GM23338 (cell line): ENCODE results near the gene FDXR. TPM values are rescaled to one million over a fixed set of nuclear protein-coding genes. Genes with fewer than 3 reads are reported as not detected.

Experiments
- ATAC-seq: fragments of 200-7000 bp; cut with Tn5 transposase; 3 replicates; pipeline ENCODE4 v1.9.1; 2020
- DNase-seq: peaks from one replicate; pipeline ENCODE4 v3.0.0-alpha.2; 2015; ENCODE audit warnings: low spot score
- H2AFZ ChIP-seq: fragments of 200-600 bp; sonication (generic); 2 replicates; pipeline ENCODE4 v1.8.0; 2016; ENCODE audit warnings: antibody characterized with exemption, mild to moderate bottlenecking, moderate library complexity
- H3F3A ChIP-seq: fragments of 200-600 bp; sonication (generic); replicated peaks from 2 replicates; pipeline ENCODE4 v1.8.0; 2017; ENCODE audit warnings: antibody characterized with exemption, mixed run types, low read depth
- H3K27ac ChIP-seq: fragments of 200-600 bp; sonication (generic); 2 replicates; pipeline ENCODE4 v1.6.1; 2016; ENCODE audit warnings: low read depth
- H3K27me3 ChIP-seq: fragments of 200-600 bp; sonication (generic); 2 replicates; pipeline ENCODE4 v1.8.0; 2016; ENCODE audit warnings: mild to moderate bottlenecking, mixed run types, moderate library complexity; ENCODE audit not compliant: insufficient read depth
- H3K36me3 ChIP-seq: fragments of 200-600 bp; sonication (generic); 2 replicates; pipeline ENCODE4 v1.8.0; 2016; ENCODE audit warnings: mild to moderate bottlenecking; ENCODE audit not compliant: insufficient read depth
- H3K4me1 ChIP-seq: fragments of 200-600 bp; sonication (generic); 2 replicates; pipeline ENCODE4 v1.8.0; 2016; ENCODE audit warnings: mild to moderate bottlenecking, moderate library complexity; ENCODE audit not compliant: insufficient read depth
- H3K4me2 ChIP-seq: fragments of 200-600 bp; sonication (generic); 2 replicates; pipeline ENCODE4 v1.7.1; 2017; ENCODE audit warnings: mixed run types
- H3K4me3 ChIP-seq: fragments of 200-600 bp; sonication (generic); 2 replicates; pipeline ENCODE4 v1.6.1; 2016; ENCODE audit warnings: mixed run types
- H3K79me2 ChIP-seq: fragments of 200-600 bp; sonication (generic); replicated peaks from 2 replicates; pipeline ENCODE4 v1.8.0; 2017; ENCODE audit warnings: mild to moderate bottlenecking; ENCODE audit not compliant: insufficient read depth
- H3K9me2 ChIP-seq: fragments of 200-600 bp; sonication (generic); 2 replicates; pipeline ENCODE4 v1.8.0; 2017; ENCODE audit not compliant: insufficient read depth
- H4K20me1 ChIP-seq: fragments of 200-600 bp; sonication (generic); replicated peaks from 2 replicates; pipeline ENCODE4 v1.8.0; 2017; ENCODE audit warnings: mild to moderate bottlenecking; ENCODE audit not compliant: insufficient read depth
- H3K27ac Mint-ChIP-seq: 2 replicates; pipeline ENCODE4 v1.8.0; 2020; ENCODE audit warnings: inconsistent platforms, mild to moderate bottlenecking, moderate library complexity, mixed read lengths
- H3K27me3 Mint-ChIP-seq: 3 replicates; pipeline ENCODE4 v1.8.0; 2022; ENCODE audit warnings: low read depth, mild to moderate bottlenecking, moderate library complexity, mixed read lengths, inconsistent platforms; ENCODE audit not compliant: insufficient read depth, poor library complexity
- H3K36me3 Mint-ChIP-seq: 3 replicates; pipeline ENCODE4 v1.8.0; 2021; ENCODE audit warnings: low read depth, mild to moderate bottlenecking, inconsistent platforms, moderate library complexity, mixed read lengths
- H3K4me1 Mint-ChIP-seq: 3 replicates; pipeline ENCODE4 v1.8.0; 2020; ENCODE audit warnings: mild to moderate bottlenecking, inconsistent platforms, mixed read lengths
- H3K4me3 Mint-ChIP-seq: 3 replicates; pipeline ENCODE4 v1.8.0; 2021; ENCODE audit warnings: moderate library complexity, mild to moderate bottlenecking, inconsistent platforms, mixed read lengths
- H3K9me3 Mint-ChIP-seq: 3 replicates; pipeline ENCODE4 v1.8.0; 2020; ENCODE audit warnings: moderate library complexity, mild to moderate bottlenecking, inconsistent platforms, mixed read lengths
- CREB1 ChIP-seq: fragments of 250-450 bp; sonication (Bioruptor Pico); IDR thresholded peaks from 2 replicates; pipeline ENCODE4 v1.5.0; 2020; ENCODE audit warnings: low read depth, mild to moderate bottlenecking, moderate library complexity
- EZH2 ChIP-seq: fragments of 200-600 bp; sonication (generic); IDR thresholded peaks from one replicate; pipeline ENCODE4 v1.8.0; 2017; ENCODE audit warnings: antibody characterized with exemption, mild to moderate bottlenecking, low read depth; ENCODE audit not compliant: unreplicated experiment
- EZH2phosphoT487 ChIP-seq: fragments of 200-600 bp; sonication (generic); IDR thresholded peaks from one replicate; pipeline ENCODE4 v1.8.1; 2018; ENCODE audit warnings: antibody characterized with exemption; ENCODE audit not compliant: unreplicated experiment
- JUNB ChIP-seq: IDR thresholded peaks from one replicate; pipeline ENCODE4 v1.6.1; 2016; ENCODE audit warnings: antibody characterized with exemption; ENCODE audit not compliant: unreplicated experiment
- NANOG ChIP-seq: IDR thresholded peaks from 2 replicates; pipeline ENCODE4 v1.6.1; 2016; ENCODE audit warnings: antibody characterized with exemption, borderline replicate concordance
- REST ChIP-seq: IDR thresholded peaks from one replicate; pipeline ENCODE4 v1.6.1; 2018; ENCODE audit warnings: antibody characterized with exemption; ENCODE audit not compliant: unreplicated experiment
- STAT1 ChIP-seq: IDR thresholded peaks from one replicate; pipeline ENCODE4 v1.6.1; 2016; ENCODE audit warnings: antibody characterized with exemption; ENCODE audit not compliant: unreplicated experiment
- ZNF114 ChIP-seq: fragments of 250-450 bp; sonication (Bioruptor Pico); IDR thresholded peaks from 2 replicates; pipeline ENCODE4 v1.5.0; 2020; ENCODE audit warnings: mild to moderate bottlenecking, moderate library complexity
- ZNF331 ChIP-seq: fragments of 250-450 bp; sonication (Bioruptor Pico); IDR thresholded peaks from 2 replicates; pipeline ENCODE4 v1.5.0; 2020; ENCODE audit warnings: low read depth, mild to moderate bottlenecking, moderate library complexity
- polyA plus RNA-seq: library from polyadenylated mRNA; unstranded; fragments of >200 nt; fragmentation: Nextera tagmentation; extraction: Ambion mirVana; gene quantifications from 2 replicates; pipeline ENCODE4 v1.2.1, GENCODE V29; 2016
- total RNA-seq: library from RNA; depleted of rRNA; stranded (reverse); fragments of >200 nt; shearing (Covaris generic); gene quantifications from 2 replicates; pipeline ENCODE4 v1.2.3, GENCODE V29; 2014
- TF ChIP-seq, protein P1 (sequence below), 2 experiments: fragments of 200-600 bp in 1 of 2; sonication (generic) in 1 of 2; conservative IDR thresholded peaks; 2 replicates each; pipeline versions ENCODE4 v1.5.1 to v1.6.1; 2016 to 2017; ENCODE audit warnings: antibody characterized with exemption in 2 of 2, low read depth in 2 of 2, mild to moderate bottlenecking in 2 of 2, moderate library complexity in 1 of 2
- TF ChIP-seq, protein P2 (sequence below): IDR thresholded peaks from 2 replicates; pipeline ENCODE4 v1.6.1; 2016; ENCODE audit warnings: antibody characterized with exemption

Gene FDXR
- total and polyA plus RNA-seq, 2 experiments from 2014 or later: 21.7 to 33.1 TPM

GRCh38 chr17:74874615-74875037, 1.8 kb upstream of the FDXR start:
- Histone ChIP-seq H4K20me1 (0 out of 2 replicates have a peak, but pooled peaks cover 3% of the 10 kb centered on the region), H3K27ac (no peak overlapping the region), H2AFZ (no peak overlapping the region), H3K4me2 (no peak overlapping the region), H3K27me3 (0 out of 2 replicates have a peak, but pooled peaks cover 7% of the 10 kb centered on the region), H3K4me1 (peaks cover 9% of the 10 kb centered on the region; the same call in 1 of the 2 replicates), H3K4me3 (no peak overlapping the region), H3K36me3 (no peaks in the 10 kb centered on the region), H3F3A (0 out of 2 replicates have a peak, but pooled peaks cover 4% of the 10 kb centered on the region), H3K9me2 (no peaks in the 10 kb centered on the region), H3K79me2 (no peaks in the 10 kb centered on the region)
- H3K27me3 Mint-ChIP-seq: peaks cover 12% of the 10 kb centered on the region
- DNase-seq (no peak), ATAC-seq (no peak)
- peaks cover 24% of the 10 kb centered on the region for H3K4me1 Mint-ChIP-seq
- no peak for TF ChIP-seq CREB1 (CRISPR knock-in tag)
- no peak for TF ChIP-seq ZNF331 (CRISPR knock-in tag)
- TF ChIP-seq, protein P1, sequence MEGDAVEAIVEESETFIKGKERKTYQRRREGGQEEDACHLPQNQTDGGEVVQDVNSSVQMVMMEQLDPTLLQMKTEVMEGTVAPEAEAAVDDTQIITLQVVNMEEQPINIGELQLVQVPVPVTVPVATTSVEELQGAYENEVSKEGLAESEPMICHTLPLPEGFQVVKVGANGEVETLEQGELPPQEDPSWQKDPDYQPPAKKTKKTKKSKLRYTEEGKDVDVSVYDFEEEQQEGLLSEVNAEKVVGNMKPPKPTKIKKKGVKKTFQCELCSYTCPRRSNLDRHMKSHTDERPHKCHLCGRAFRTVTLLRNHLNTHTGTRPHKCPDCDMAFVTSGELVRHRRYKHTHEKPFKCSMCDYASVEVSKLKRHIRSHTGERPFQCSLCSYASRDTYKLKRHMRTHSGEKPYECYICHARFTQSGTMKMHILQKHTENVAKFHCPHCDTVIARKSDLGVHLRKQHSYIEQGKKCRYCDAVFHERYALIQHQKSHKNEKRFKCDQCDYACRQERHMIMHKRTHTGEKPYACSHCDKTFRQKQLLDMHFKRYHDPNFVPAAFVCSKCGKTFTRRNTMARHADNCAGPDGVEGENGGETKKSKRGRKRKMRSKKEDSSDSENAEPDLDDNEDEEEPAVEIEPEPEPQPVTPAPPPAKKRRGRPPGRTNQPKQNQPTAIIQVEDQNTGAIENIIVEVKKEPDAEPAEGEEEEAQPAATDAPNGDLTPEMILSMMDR (conservative IDR thresholded peaks at IDR 0.05; ENCODE audit: low read depth in 2 of 2): no peak
- no peak for TF ChIP-seq REST
- no peak for TF ChIP-seq EZH2
- TF ChIP-seq JUNB: no peak
- TF ChIP-seq EZH2phosphoT487: no peak
- no peak for TF ChIP-seq NANOG
- TF ChIP-seq STAT1: no peak
- no peak for TF ChIP-seq ZNF114
- TF ChIP-seq, protein P2, sequence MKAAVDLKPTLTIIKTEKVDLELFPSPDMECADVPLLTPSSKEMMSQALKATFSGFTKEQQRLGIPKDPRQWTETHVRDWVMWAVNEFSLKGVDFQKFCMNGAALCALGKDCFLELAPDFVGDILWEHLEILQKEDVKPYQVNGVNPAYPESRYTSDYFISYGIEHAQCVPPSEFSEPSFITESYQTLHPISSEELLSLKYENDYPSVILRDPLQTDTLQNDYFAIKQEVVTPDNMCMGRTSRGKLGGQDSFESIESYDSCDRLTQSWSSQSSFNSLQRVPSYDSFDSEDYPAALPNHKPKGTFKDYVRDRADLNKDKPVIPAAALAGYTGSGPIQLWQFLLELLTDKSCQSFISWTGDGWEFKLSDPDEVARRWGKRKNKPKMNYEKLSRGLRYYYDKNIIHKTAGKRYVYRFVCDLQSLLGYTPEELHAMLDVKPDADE: no peak
- no peaks in the 10 kb centered on the region for H3K9me3 Mint-ChIP-seq
- H3K4me3 Mint-ChIP-seq: no peak overlapping the region
- H3K27ac Mint-ChIP-seq: no peak overlapping the region
- H3K36me3 Mint-ChIP-seq: peaks cover 6% of the 10 kb centered on the region; the same call in 1 of the 3 replicates
